GM19438 (cell line): ENCODE results near the gene C1orf174.
A peak's percentile ranks its signal among the peaks of the same experiment; 100 is the strongest.

Source experiments
- ATAC-seq: cut with Tn5 transposase; IDR thresholded peaks from one replicate; pipeline ENCODE4 v1.9.1; 2021; ENCODE audit warnings: low read depth; ENCODE audit not compliant: unreplicated experiment

Gene C1orf174

GRCh38 chr1:3910857-3911845, 11.1 kb upstream of the C1orf174 start:
- peak; percentile 77 for ATAC-seq

GRCh38 chr1:3910049-3910731, 10.1 kb upstream of the C1orf174 start:
- ATAC-seq = no peak

- no peak for ATAC-seq
Measured at GRCh38 chr1:3909615-3910014, 9.5 kb upstream of the C1orf174 start.

GRCh38 chr1:3908886-3909517, 8.9 kb upstream of the C1orf174 start:
- no peak for ATAC-seq

GRCh38 chr1:3907621-3908165, 7.6 kb upstream of the C1orf174 start:
- ATAC-seq = no peak

- ATAC-seq = no peak
Measured at GRCh38 chr1:3907031-3907534, 7.0 kb upstream of the C1orf174 start.

- ATAC-seq = no peak
Measured at GRCh38 chr1:3906672-3907020, 6.6 kb upstream of the C1orf174 start.

- ATAC-seq = no peak
Measured at GRCh38 chr1:3905953-3906671, 6.0 kb upstream of the C1orf174 start.

- no peak for ATAC-seq
Measured at GRCh38 chr1:3905266-3905952, 5.3 kb upstream of the C1orf174 start.

- ATAC-seq = no peak
Measured at GRCh38 chr1:3904843-3905185, 4.7 kb upstream of the C1orf174 start.

GRCh38 chr1:3904006-3904842, 4.2 kb upstream of the C1orf174 start:
- ATAC-seq = no peak

- ATAC-seq = no peak
Measured at GRCh38 chr1:3903141-3904005, 3.3 kb upstream of the C1orf174 start.

GRCh38 chr1:3902571-3903091, 2.6 kb upstream of the C1orf174 start:
- ATAC-seq = no peak

GRCh38 chr1:3902111-3902511, 2.0 kb upstream of the C1orf174 start:
- ATAC-seq = no peak

GRCh38 chr1:3900969-3901529, 977 bp upstream of the C1orf174 start:
- peak; percentile 44 for ATAC-seq

GRCh38 chr1:3899754-3900149, 320 bp downstream of the C1orf174 start:
- no peak for ATAC-seq

GRCh38 chr1:3898994-3899753, 898 bp downstream of the C1orf174 start:
- ATAC-seq = no peak
